Measurements from ENCODE around the gene LPAR1. TPM values are rescaled to one million over a fixed set of nuclear protein-coding genes. Genes with fewer than 3 reads are reported as not detected.

Gene LPAR1
- total and polyA plus RNA-seq, 10 of the 15 experiments (the other 5 are each of a cell fraction or from before 2014, with no cell fraction given): 3.3 to 12.9 (median 8.4) TPM

DNA sequence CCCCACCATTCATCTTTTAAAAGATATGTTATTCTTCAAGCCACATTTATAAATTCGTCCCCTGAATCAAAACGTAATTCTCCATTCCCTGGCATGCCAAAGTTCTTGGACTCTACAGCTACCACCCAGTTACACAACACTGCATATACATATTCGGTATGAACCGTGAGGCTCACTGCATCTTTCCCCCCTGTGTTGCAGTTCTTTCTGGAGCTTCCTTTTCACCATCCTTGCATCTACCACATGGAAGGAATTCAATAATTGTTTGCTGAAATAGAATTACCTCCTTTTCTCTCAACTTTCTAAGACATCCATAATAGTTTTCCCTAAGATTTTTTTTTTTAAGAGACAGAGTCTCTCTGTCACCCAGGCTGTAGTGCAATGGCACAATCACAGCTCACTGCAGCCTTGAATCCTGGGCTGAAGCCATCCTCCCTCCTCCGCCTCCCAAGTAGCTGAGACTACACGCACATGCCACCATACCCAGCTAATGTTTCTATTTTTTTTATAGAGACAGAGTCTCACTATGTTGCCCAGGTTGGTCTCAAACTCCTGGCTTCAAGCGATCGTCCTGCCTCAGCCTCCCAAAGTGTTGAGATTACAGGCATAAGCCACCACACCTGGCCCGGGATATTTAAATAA is 3.3 kb downstream of the LPAR1 start:
- Histone ChIP-seq H2AFZ (ENCODE audit: control insufficient read depth, low read depth, low read length) (no peak overlapping the region), H4K20me1 (ENCODE audit: control insufficient read depth, insufficient read depth) (no peaks in the 10 kb centered on the region), H3K4me3 (no peak overlapping the region), H3K27me3 (replicated peaks in 1 of 2; ENCODE audit: control insufficient read depth in 2 of 2, insufficient read depth in 2 of 2, low read length in 1 of 2) (peaks cover 0 to 10% of the 10 kb centered on the region in 2 experiments; a peak in 1 of 4 replicates), H3K9me3 (replicated peaks; ENCODE audit: control insufficient read depth, insufficient read depth, low read length) (no peaks in the 10 kb centered on the region), H3K4me2 (ENCODE audit: control insufficient read depth, insufficient read depth) (no peak overlapping the region), H3K79me2 (ENCODE audit: control insufficient read depth, insufficient read depth, low read length) (no peaks in the 10 kb centered on the region), H3K9ac (ENCODE audit: control insufficient read depth, insufficient read depth, low read length) (no peak overlapping the region), H3K4me1 (ENCODE audit: control insufficient read depth, insufficient read depth, low read length) (no peaks in the 10 kb centered on the region), H3K27ac (ENCODE audit: control insufficient read depth, insufficient read depth) (no peak overlapping the region), H3K36me3 (ENCODE audit: control insufficient read depth in 2 of 2, insufficient read depth in 2 of 2, low read length in 1 of 2) (no peaks in the 10 kb centered on the region)
- SMC1A ChIA-PET (ENCODE audit: uncharacterized antibody, unreplicated experiment): interaction anchor here (0.7 to 12.9 kb wide), 50 partner anchors 9 to 409 kb away, joined by 3 to 218 read pairs (median 6); no protein-coding TSS in a partner anchor
- 31% methylated on average over 9 of the region's 9 CpGs for WGBS (ENCODE audit: insufficient coverage, insufficient replicate concordance, low lambda C conversion rate, missing lambda C conversion rate)
- POLR2A ChIA-PET: interaction anchor here (0.9 to 1.4 kb wide), 4 partner anchors 18 to 216 kb away, joined by 3 to 4 read pairs (median 4); no protein-coding TSS in a partner anchor
- no TSS peak for BruUV-seq (replicated peaks)
- DNase-seq (ENCODE audit: low read depth, low spot score) (no peak), FAIRE-seq (no peak), ATAC-seq (no peak)
- in situ Hi-C loops (cut with MboI) (loop anchor here (5.0 kb wide), 1 partner anchor 262 kb away; no protein-coding TSS in a partner anchor), intact Hi-C loops (cut with micrococcal nuclease; ENCODE audit: unreplicated experiment) (loop anchor here (5.0 kb wide), 1 partner anchor 158 kb away; no protein-coding TSS in a partner anchor)
- RAD21 ChIA-PET (ENCODE audit: unreplicated experiment): interaction anchor here (0.8 to 3.8 kb wide), 40 partner anchors 10 to 411 kb away, joined by 3 to 68 read pairs (median 6); no protein-coding TSS in a partner anchor
- CTCF ChIA-PET: interaction anchor here (0.6 to 4.4 kb wide), 27 partner anchors 15 to 412 kb away, joined by 3 to 50 read pairs (median 6); no protein-coding TSS in a partner anchor
- TF ChIP-seq SREBF2 (IDR thresholded peaks at IDR 0.05; ENCODE audit: low read length): no peak
- no peak for TF ChIP-seq WRNIP1 (IDR thresholded peaks at IDR 0.05; ENCODE audit: borderline replicate concordance, low read depth, low read length)
- no peak for TF ChIP-seq POLR2AphosphoS2 (IDR thresholded peaks at IDR 0.05; ENCODE audit: low read depth, low read length)
- TF ChIP-seq MXI1 (IDR thresholded peaks at IDR 0.05; ENCODE audit: low read depth, low read length): no peak
- no peak for TF ChIP-seq FOXM1 (IDR thresholded peaks at IDR 0.05; ENCODE audit: low read depth, low read length)
- TF ChIP-seq ZZZ3 (IDR thresholded peaks at IDR 0.05; ENCODE audit: control insufficient read depth, insufficient read length, low read depth): no peak
- no peak for TF ChIP-seq MLLT1 (IDR thresholded peaks at IDR 0.05)
- no peak for TF ChIP-seq NFIC (IDR thresholded peaks at IDR 0.05; ENCODE audit: low read depth, low read length)
- no peak for TF ChIP-seq GABPA (IDR thresholded peaks at IDR 0.05; ENCODE audit: low read depth)
- no peak for TF ChIP-seq ETV6 (conservative IDR thresholded peaks at IDR 0.05 in 1 of 2, IDR thresholded peaks at IDR 0.05 in 1 of 2; ENCODE audit: borderline replicate concordance in 1 of 2, low read depth in 1 of 2)
- no peak for TF ChIP-seq HSF1 (IDR thresholded peaks at IDR 0.05; ENCODE audit: low read depth, low read length)
- TF ChIP-seq STAT3 (IDR thresholded peaks at IDR 0.05; ENCODE audit: low read depth, low read length): no peak
- no peak for TF ChIP-seq ZNF24 (IDR thresholded peaks at IDR 0.05)
- TF ChIP-seq CHD2 (IDR thresholded peaks at IDR 0.05; ENCODE audit: borderline replicate concordance, low read depth, low read length): no peak
- TF ChIP-seq, protein P1, sequence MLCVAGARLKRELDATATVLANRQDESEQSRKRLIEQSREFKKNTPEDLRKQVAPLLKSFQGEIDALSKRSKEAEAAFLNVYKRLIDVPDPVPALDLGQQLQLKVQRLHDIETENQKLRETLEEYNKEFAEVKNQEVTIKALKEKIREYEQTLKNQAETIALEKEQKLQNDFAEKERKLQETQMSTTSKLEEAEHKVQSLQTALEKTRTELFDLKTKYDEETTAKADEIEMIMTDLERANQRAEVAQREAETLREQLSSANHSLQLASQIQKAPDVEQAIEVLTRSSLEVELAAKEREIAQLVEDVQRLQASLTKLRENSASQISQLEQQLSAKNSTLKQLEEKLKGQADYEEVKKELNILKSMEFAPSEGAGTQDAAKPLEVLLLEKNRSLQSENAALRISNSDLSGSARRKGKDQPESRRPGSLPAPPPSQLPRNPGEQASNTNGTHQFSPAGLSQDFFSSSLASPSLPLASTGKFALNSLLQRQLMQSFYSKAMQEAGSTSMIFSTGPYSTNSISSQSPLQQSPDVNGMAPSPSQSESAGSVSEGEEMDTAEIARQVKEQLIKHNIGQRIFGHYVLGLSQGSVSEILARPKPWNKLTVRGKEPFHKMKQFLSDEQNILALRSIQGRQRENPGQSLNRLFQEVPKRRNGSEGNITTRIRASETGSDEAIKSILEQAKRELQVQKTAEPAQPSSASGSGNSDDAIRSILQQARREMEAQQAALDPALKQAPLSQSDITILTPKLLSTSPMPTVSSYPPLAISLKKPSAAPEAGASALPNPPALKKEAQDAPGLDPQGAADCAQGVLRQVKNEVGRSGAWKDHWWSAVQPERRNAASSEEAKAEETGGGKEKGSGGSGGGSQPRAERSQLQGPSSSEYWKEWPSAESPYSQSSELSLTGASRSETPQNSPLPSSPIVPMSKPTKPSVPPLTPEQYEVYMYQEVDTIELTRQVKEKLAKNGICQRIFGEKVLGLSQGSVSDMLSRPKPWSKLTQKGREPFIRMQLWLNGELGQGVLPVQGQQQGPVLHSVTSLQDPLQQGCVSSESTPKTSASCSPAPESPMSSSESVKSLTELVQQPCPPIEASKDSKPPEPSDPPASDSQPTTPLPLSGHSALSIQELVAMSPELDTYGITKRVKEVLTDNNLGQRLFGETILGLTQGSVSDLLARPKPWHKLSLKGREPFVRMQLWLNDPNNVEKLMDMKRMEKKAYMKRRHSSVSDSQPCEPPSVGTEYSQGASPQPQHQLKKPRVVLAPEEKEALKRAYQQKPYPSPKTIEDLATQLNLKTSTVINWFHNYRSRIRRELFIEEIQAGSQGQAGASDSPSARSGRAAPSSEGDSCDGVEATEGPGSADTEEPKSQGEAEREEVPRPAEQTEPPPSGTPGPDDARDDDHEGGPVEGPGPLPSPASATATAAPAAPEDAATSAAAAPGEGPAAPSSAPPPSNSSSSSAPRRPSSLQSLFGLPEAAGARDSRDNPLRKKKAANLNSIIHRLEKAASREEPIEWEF (IDR thresholded peaks at IDR 0.05; ENCODE audit: insufficient replicate concordance, low read depth, low read length): no peak
- TF ChIP-seq NBN (IDR thresholded peaks at IDR 0.05): no peak

Measured in GM12878 (cell line).